ENCODE results near the gene NT5C.
"Not testable (repeated sequence)": the region's sequence is repeated elsewhere in the genome, so short reads cannot be mapped to it uniquely, and the experiment has no call there.

NT5C gene

GRCh38 chr17:75142236-75142971, 10.9 kb upstream of the NT5C start:
- no peak overlapping the region for H3K4me3 ChIP-seq (ENCODE audit: insufficient read length, low read depth)
- H3K9ac ChIP-seq (ENCODE audit: insufficient read length, low read depth): no peak overlapping the region
- no peaks in the 10 kb centered on the region for H3K4me1 ChIP-seq (ENCODE audit: insufficient read depth, insufficient read length)
- peaks cover 95% of the 10 kb centered on the region for H3K36me3 ChIP-seq (ENCODE audit: insufficient read depth, insufficient read length, low read length)
- TF ChIP-seq YY1 (IDR thresholded peaks at IDR 0.05; ENCODE audit: insufficient read depth, insufficient read length) (no peak), ZNF274 (IDR thresholded peaks at IDR 0.05; ENCODE audit: low read depth, low read length) (no peak), SUZ12 (IDR thresholded peaks at IDR 0.05; ENCODE audit: extremely low read depth, insufficient read depth, insufficient read length) (no peak)
- no peaks in the 10 kb centered on the region for H3K9me3 ChIP-seq (ENCODE audit: insufficient read depth, low read length)
- no peak for DNase-seq (ENCODE audit: low read depth, low spot score)
- no peaks in the 10 kb centered on the region for H3K27me3 ChIP-seq (ENCODE audit: insufficient read depth, insufficient read length)

GRCh38 chr17:75138519-75138918, 7.0 kb upstream of the NT5C start:
- peaks cover 84% of the 10 kb centered on the region for H3K36me3 ChIP-seq (ENCODE audit: insufficient read depth, insufficient read length, low read length)
- peaks cover 4% of the 10 kb centered on the region for H3K4me1 ChIP-seq (ENCODE audit: insufficient read depth, insufficient read length)

GRCh38 chr17:75137762-75138161, 6.2 kb upstream of the NT5C start:
- not testable (repeated sequence) for H3K27me3 ChIP-seq (ENCODE audit: insufficient read depth, insufficient read length); H3K9ac ChIP-seq (ENCODE audit: insufficient read length, low read depth); DNase-seq (ENCODE audit: low read depth, low spot score); H3K4me3 ChIP-seq (ENCODE audit: insufficient read length, low read depth); H3K9me3 ChIP-seq (ENCODE audit: insufficient read depth, low read length); H3K4me1 ChIP-seq (ENCODE audit: insufficient read depth, insufficient read length)
- peaks cover 77% of the 10 kb centered on the region for H3K36me3 ChIP-seq (ENCODE audit: insufficient read depth, insufficient read length, low read length)

More at GRCh38 chr17:75138519-75138918, 7.0 kb upstream of the NT5C start:
- TF ChIP-seq YY1 (IDR thresholded peaks at IDR 0.05; ENCODE audit: insufficient read depth, insufficient read length) (no peak), ZNF274 (IDR thresholded peaks at IDR 0.05; ENCODE audit: low read depth, low read length) (no peak), SUZ12 (IDR thresholded peaks at IDR 0.05; ENCODE audit: extremely low read depth, insufficient read depth, insufficient read length) (no peak)
- H3K9me3 ChIP-seq (ENCODE audit: insufficient read depth, low read length): no peaks in the 10 kb centered on the region
- no peak for DNase-seq (ENCODE audit: low read depth, low spot score)
- no peak overlapping the region for H3K9ac ChIP-seq (ENCODE audit: insufficient read length, low read depth)
- no peaks in the 10 kb centered on the region for H3K27me3 ChIP-seq (ENCODE audit: insufficient read depth, insufficient read length)
- no peak overlapping the region for H3K4me3 ChIP-seq (ENCODE audit: insufficient read length, low read depth)

GRCh38 chr17:75135946-75136345, 4.4 kb upstream of the NT5C start:
- TF ChIP-seq YY1 (IDR thresholded peaks at IDR 0.05; ENCODE audit: insufficient read depth, insufficient read length) (no peak), ZNF274 (IDR thresholded peaks at IDR 0.05; ENCODE audit: low read depth, low read length) (no peak), SUZ12 (IDR thresholded peaks at IDR 0.05; ENCODE audit: extremely low read depth, insufficient read depth, insufficient read length) (no peak)
- Histone ChIP-seq H3K4me3 (ENCODE audit: insufficient read length, low read depth) (no peak overlapping the region), H3K9ac (ENCODE audit: insufficient read length, low read depth) (no peak overlapping the region), H3K4me1 (ENCODE audit: insufficient read depth, insufficient read length) (peaks cover 4% of the 10 kb centered on the region), H3K9me3 (ENCODE audit: insufficient read depth, low read length) (no peaks in the 10 kb centered on the region), H3K27me3 (ENCODE audit: insufficient read depth, insufficient read length) (no peaks in the 10 kb centered on the region), H3K36me3 (ENCODE audit: insufficient read depth, insufficient read length, low read length) (peaks cover 66% of the 10 kb centered on the region)
- DNase-seq (ENCODE audit: low read depth, low spot score): no peak

GRCh38 chr17:75135452-75135851, 3.9 kb upstream of the NT5C start:
- TF ChIP-seq ZNF274 (IDR thresholded peaks at IDR 0.05; ENCODE audit: low read depth, low read length) (no peak), SUZ12 (IDR thresholded peaks at IDR 0.05; ENCODE audit: extremely low read depth, insufficient read depth, insufficient read length) (no peak), YY1 (IDR thresholded peaks at IDR 0.05; ENCODE audit: insufficient read depth, insufficient read length) (no peak)
- H3K36me3 ChIP-seq (ENCODE audit: insufficient read depth, insufficient read length, low read length): peaks cover 63% of the 10 kb centered on the region
- no peaks in the 10 kb centered on the region for H3K9me3 ChIP-seq (ENCODE audit: insufficient read depth, low read length)
- H3K9ac ChIP-seq (ENCODE audit: insufficient read length, low read depth): no peak overlapping the region
- H3K4me3 ChIP-seq (ENCODE audit: insufficient read length, low read depth): no peak overlapping the region
- H3K27me3 ChIP-seq (ENCODE audit: insufficient read depth, insufficient read length): no peaks in the 10 kb centered on the region
- H3K4me1 ChIP-seq (ENCODE audit: insufficient read depth, insufficient read length): peaks cover 6% of the 10 kb centered on the region
- no peak for DNase-seq (ENCODE audit: low read depth, low spot score)

GRCh38 chr17:75133607-75134347, 2.2 kb upstream of the NT5C start:
- not testable (repeated sequence) for H3K4me3 ChIP-seq (ENCODE audit: insufficient read length, low read depth); H3K9me3 ChIP-seq (ENCODE audit: insufficient read depth, low read length); DNase-seq (ENCODE audit: low read depth, low spot score); H3K27me3 ChIP-seq (ENCODE audit: insufficient read depth, insufficient read length); H3K9ac ChIP-seq (ENCODE audit: insufficient read length, low read depth)
- H3K4me1 ChIP-seq (ENCODE audit: insufficient read depth, insufficient read length): peaks cover 12% of the 10 kb centered on the region
- H3K36me3 ChIP-seq (ENCODE audit: insufficient read depth, insufficient read length, low read length): peaks cover 63% of the 10 kb centered on the region

GRCh38 chr17:75133001-75133400, 1.5 kb upstream of the NT5C start:
- no peak for DNase-seq (ENCODE audit: low read depth, low spot score)
- H3K36me3 ChIP-seq (ENCODE audit: insufficient read depth, insufficient read length, low read length): peaks cover 61% of the 10 kb centered on the region
- H3K9me3 ChIP-seq (ENCODE audit: insufficient read depth, low read length): no peaks in the 10 kb centered on the region
- H3K27me3 ChIP-seq (ENCODE audit: insufficient read depth, insufficient read length): no peaks in the 10 kb centered on the region
- TF ChIP-seq YY1 (IDR thresholded peaks at IDR 0.05; ENCODE audit: insufficient read depth, insufficient read length): no peak
- TF ChIP-seq SUZ12 (IDR thresholded peaks at IDR 0.05; ENCODE audit: extremely low read depth, insufficient read depth, insufficient read length): no peak
- H3K4me1 ChIP-seq (ENCODE audit: insufficient read depth, insufficient read length): peaks cover 12% of the 10 kb centered on the region
- H3K9ac ChIP-seq (ENCODE audit: insufficient read length, low read depth): no peak overlapping the region
- no peak overlapping the region for H3K4me3 ChIP-seq (ENCODE audit: insufficient read length, low read depth)

- Histone ChIP-seq H3K36me3 (ENCODE audit: insufficient read depth, insufficient read length, low read length) (peaks cover 56% of the 10 kb centered on the region), H3K4me3 (ENCODE audit: insufficient read length, low read depth) (peak overlapping the region; percentile 76), H3K9ac (ENCODE audit: insufficient read length, low read depth) (peak overlapping the region; percentile 92), H3K4me1 (ENCODE audit: insufficient read depth, insufficient read length) (peaks cover 12% of the 10 kb centered on the region)
- not testable (repeated sequence) for H3K9me3 ChIP-seq (ENCODE audit: insufficient read depth, low read length); DNase-seq (ENCODE audit: low read depth, low spot score); H3K27me3 ChIP-seq (ENCODE audit: insufficient read depth, insufficient read length)
These were observed 767 bp upstream of the NT5C start for GRCh38 chr17:75132018-75133000.

All from NT2/D1 (cell line).